ENCODE measurements around the gene ALPI. TPM values are rescaled to one million over a fixed set of nuclear protein-coding genes. Genes with fewer than 3 reads are reported as not detected.

Gene ALPI
- total RNA-seq, 2 donors from 2014 or later, result not detected

- Mint-ChIP-seq H3K9me3 (no peaks in the 10 kb centered on the region), H3K27me3 (ENCODE audit: insufficient read depth) (peaks cover 22% of the 10 kb centered on the region), H3K4me1 (peaks cover 11% of the 10 kb centered on the region), H3K36me3 (ENCODE audit: low read depth) (no peaks in the 10 kb centered on the region), H3K4me3 (no peak overlapping the region), H3K27ac (no peak overlapping the region)
- H3K4me1 ChIP-seq (ENCODE audit: control insufficient read depth, insufficient read depth, low read length), result no peaks in the 10 kb centered on the region
- no peaks in the 10 kb centered on the region for H3K9me3 ChIP-seq (ENCODE audit: control insufficient read depth, low read length)
- H3K4me3 ChIP-seq (ENCODE audit: low read length), result no peak overlapping the region
- TF ChIP-seq CTCF (conservative IDR thresholded peaks at IDR 0.05), result no peak
- no peak overlapping the region for H3K27ac ChIP-seq (ENCODE audit: low read depth, low read length)
- no peak overlapping the region for H3K9ac ChIP-seq (ENCODE audit: extremely low read depth, low read length, poor library complexity, severe bottlenecking)
- peak; percentile 42 for DNase-seq
- peaks cover 5% of the 10 kb centered on the region for H3K27me3 ChIP-seq (ENCODE audit: control insufficient read depth, insufficient read depth, low read length, poor library complexity, severe bottlenecking)
- no peaks in the 10 kb centered on the region for H3K36me3 ChIP-seq (ENCODE audit: control insufficient read depth, insufficient read depth, low read length)
- whole genome bisulfite sequencing, 2 experiments (ENCODE audit: insufficient coverage in 1 of 2, insufficient read length in 1 of 2), result 87 to 96% methylated on average over 6 to 7 of the region's 7 CpGs
Observed at GRCh38 chr2:232435805-232436204, 20.1 kb upstream of the ALPI start.

GRCh38 chr2:232436381-232437194 lies 19.4 kb upstream of the ALPI start:
- H3K9me3 ChIP-seq (ENCODE audit: control insufficient read depth, low read length), result no peaks in the 10 kb centered on the region
- no peaks in the 10 kb centered on the region for H3K36me3 Mint-ChIP-seq (ENCODE audit: low read depth)
- H3K27ac ChIP-seq (ENCODE audit: low read depth, low read length), result no peak overlapping the region

GRCh38 chr2:232437195-232437571 lies 18.8 kb upstream of the ALPI start:
- Mint-ChIP-seq H3K36me3 (ENCODE audit: low read depth) (no peaks in the 10 kb centered on the region), H3K27me3 (ENCODE audit: insufficient read depth) (peaks cover 23% of the 10 kb centered on the region), H3K9me3 (no peaks in the 10 kb centered on the region), H3K27ac (no peak overlapping the region), H3K4me3 (no peak overlapping the region), H3K4me1 (peaks cover 11% of the 10 kb centered on the region)
- peaks cover 5% of the 10 kb centered on the region for H3K27me3 ChIP-seq (ENCODE audit: control insufficient read depth, insufficient read depth, low read length, poor library complexity, severe bottlenecking)
- H3K36me3 ChIP-seq (ENCODE audit: control insufficient read depth, insufficient read depth, low read length), result no peaks in the 10 kb centered on the region
- H3K4me1 ChIP-seq (ENCODE audit: control insufficient read depth, insufficient read depth, low read length), result no peaks in the 10 kb centered on the region
- H3K9me3 ChIP-seq (ENCODE audit: control insufficient read depth, low read length), result no peaks in the 10 kb centered on the region
- no peak overlapping the region for H3K9ac ChIP-seq (ENCODE audit: extremely low read depth, low read length, poor library complexity, severe bottlenecking)
- 94% methylated on average over 8 to 12 of the region's 12 CpGs for WGBS, 2 experiments (ENCODE audit: insufficient coverage in 1 of 2, insufficient read length in 1 of 2)
- TF ChIP-seq CTCF (conservative IDR thresholded peaks at IDR 0.05), result no peak
- peak; percentile 46 for DNase-seq
- no peak overlapping the region for H3K27ac ChIP-seq (ENCODE audit: low read depth, low read length)
- H3K4me3 ChIP-seq (ENCODE audit: low read length), result no peak overlapping the region

More at GRCh38 chr2:232436381-232437194, 19.4 kb upstream of the ALPI start:
- Mint-ChIP-seq H3K4me3 (no peak overlapping the region), H3K4me1 (peaks cover 11% of the 10 kb centered on the region), H3K27me3 (ENCODE audit: insufficient read depth) (peaks cover 23% of the 10 kb centered on the region), H3K27ac (no peak overlapping the region), H3K9me3 (no peaks in the 10 kb centered on the region)
- Histone ChIP-seq H3K4me1 (ENCODE audit: control insufficient read depth, insufficient read depth, low read length) (no peaks in the 10 kb centered on the region), H3K27me3 (ENCODE audit: control insufficient read depth, insufficient read depth, low read length, poor library complexity, severe bottlenecking) (peaks cover 5% of the 10 kb centered on the region), H3K4me3 (ENCODE audit: low read length) (no peak overlapping the region), H3K9ac (ENCODE audit: extremely low read depth, low read length, poor library complexity, severe bottlenecking) (no peak overlapping the region), H3K36me3 (ENCODE audit: control insufficient read depth, insufficient read depth, low read length) (no peaks in the 10 kb centered on the region)
- 89 to 98% methylated on average over 7 to 15 of the region's 15 CpGs for WGBS, 2 experiments (ENCODE audit: insufficient coverage in 1 of 2, insufficient read length in 1 of 2)
- TF ChIP-seq CTCF (conservative IDR thresholded peaks at IDR 0.05), result peak; percentile 33
- peak; percentile 68 for DNase-seq
